AG09309 (cell line): ENCODE data around the gene PIR.

Experiments
- DNase-seq: peaks from one replicate; pipeline ENCODE4 v3.0.0-alpha.2; 2010; ENCODE audit warnings: low read depth
- H3K4me3 ChIP-seq: 2 replicates; pipeline ENCODE4 v1.5.1; 2011; ENCODE audit warnings: mild to moderate bottlenecking, low read depth, low read length, moderate library complexity; ENCODE audit not compliant: control insufficient read depth
- TF ChIP-seq, protein P1 (sequence below): IDR thresholded peaks from 2 replicates; pipeline ENCODE4 v1.5.1; 2011; ENCODE audit warnings: mild to moderate bottlenecking, low read depth, low read length, inconsistent platforms; ENCODE audit not compliant: insufficient read depth, control insufficient read depth; ENCODE audit errors: missing control alignments

PIR gene

DNA sequence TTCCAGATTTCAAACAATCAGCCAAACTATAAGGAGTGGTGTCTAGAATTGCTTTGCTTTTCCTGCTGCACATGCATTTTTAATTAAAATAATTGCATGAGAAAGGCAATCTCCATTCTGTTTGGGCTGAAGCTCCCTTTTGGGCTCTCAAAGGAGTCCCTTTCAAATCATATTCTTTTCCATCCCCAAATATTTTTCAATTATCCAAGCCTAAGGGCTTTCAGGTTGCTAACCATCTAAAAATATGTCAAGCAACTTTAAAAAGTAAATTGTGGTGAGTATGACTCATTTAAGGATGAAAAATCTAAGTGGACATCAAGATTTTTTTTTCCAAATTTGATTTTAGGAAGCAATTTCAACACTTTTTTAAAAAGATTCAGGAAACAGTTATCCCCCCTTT, 28.4 kb downstream of the PIR start:
- no peak overlapping the region for H3K4me3 ChIP-seq
- TF ChIP-seq, protein P1, sequence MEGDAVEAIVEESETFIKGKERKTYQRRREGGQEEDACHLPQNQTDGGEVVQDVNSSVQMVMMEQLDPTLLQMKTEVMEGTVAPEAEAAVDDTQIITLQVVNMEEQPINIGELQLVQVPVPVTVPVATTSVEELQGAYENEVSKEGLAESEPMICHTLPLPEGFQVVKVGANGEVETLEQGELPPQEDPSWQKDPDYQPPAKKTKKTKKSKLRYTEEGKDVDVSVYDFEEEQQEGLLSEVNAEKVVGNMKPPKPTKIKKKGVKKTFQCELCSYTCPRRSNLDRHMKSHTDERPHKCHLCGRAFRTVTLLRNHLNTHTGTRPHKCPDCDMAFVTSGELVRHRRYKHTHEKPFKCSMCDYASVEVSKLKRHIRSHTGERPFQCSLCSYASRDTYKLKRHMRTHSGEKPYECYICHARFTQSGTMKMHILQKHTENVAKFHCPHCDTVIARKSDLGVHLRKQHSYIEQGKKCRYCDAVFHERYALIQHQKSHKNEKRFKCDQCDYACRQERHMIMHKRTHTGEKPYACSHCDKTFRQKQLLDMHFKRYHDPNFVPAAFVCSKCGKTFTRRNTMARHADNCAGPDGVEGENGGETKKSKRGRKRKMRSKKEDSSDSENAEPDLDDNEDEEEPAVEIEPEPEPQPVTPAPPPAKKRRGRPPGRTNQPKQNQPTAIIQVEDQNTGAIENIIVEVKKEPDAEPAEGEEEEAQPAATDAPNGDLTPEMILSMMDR, result no peak
- no peak for DNase-seq

DNA sequence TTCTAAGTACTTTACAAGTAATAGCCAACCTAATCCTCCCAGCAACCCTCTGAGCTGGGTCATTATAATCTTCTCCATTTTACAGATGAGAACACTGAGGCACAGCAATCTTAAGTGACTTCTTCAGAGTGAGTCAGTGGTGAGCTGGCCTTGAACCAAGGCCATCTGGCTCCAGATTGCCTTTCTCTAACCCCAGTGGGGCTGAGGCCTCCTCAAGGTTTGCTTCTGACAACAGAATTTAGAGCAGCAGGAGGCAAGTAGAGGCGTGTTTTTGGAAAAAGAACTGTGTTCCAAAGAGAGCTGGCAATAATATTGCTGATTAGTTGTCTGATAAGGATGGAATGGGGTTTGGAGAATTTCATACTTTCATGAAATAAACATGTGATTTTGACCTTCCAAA, 41.2 kb downstream of the PIR start:
- TF ChIP-seq, protein P1, result no peak
- DNase-seq, result no peak
- no peak overlapping the region for H3K4me3 ChIP-seq

- TF ChIP-seq, protein P1, result no peak
- H3K4me3 ChIP-seq, result no peak overlapping the region
- no peak for DNase-seq
Observed at GRCh38 chrX:15448010-15448639, 45.0 kb downstream of the PIR start.

- H3K4me3 ChIP-seq, result no peak overlapping the region
- no peak for DNase-seq
- TF ChIP-seq, protein P1, result no peak
Observed at GRCh38 chrX:15441464-15441863, 51.7 kb downstream of the PIR start.

- H3K4me3 ChIP-seq, result no peak overlapping the region
- no peak for DNase-seq
- TF ChIP-seq, protein P1, result no peak
Observed at GRCh38 chrX:15438332-15438731, 54.8 kb downstream of the PIR start.

DNA sequence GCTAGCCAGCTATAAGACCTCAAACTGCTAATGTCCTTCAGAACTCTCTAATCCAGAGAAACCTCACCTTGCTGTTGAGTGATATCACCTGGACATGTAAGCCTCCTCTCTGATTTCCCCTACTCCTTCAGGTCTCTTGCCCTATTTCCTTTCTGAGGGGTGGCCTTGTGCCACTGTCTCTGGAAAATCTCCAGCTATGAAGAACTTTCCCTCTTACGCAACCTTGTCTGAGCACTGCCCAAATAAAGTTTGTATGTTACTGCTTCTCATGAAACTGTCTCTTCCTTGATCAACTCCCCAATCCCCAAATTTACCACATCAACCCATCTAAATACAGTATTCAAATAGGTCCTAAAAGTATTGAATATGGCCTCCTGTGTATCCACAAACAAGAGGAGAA, 55.4 kb downstream of the PIR start:
- DNase-seq, result no peak
- TF ChIP-seq, protein P1, result no peak

More for the DNA sequence above, 55.4 kb downstream of the PIR start:
- no peak overlapping the region for H3K4me3 ChIP-seq
